ENCODE data around the gene ZNF345.

ZNF345 gene

DNA sequence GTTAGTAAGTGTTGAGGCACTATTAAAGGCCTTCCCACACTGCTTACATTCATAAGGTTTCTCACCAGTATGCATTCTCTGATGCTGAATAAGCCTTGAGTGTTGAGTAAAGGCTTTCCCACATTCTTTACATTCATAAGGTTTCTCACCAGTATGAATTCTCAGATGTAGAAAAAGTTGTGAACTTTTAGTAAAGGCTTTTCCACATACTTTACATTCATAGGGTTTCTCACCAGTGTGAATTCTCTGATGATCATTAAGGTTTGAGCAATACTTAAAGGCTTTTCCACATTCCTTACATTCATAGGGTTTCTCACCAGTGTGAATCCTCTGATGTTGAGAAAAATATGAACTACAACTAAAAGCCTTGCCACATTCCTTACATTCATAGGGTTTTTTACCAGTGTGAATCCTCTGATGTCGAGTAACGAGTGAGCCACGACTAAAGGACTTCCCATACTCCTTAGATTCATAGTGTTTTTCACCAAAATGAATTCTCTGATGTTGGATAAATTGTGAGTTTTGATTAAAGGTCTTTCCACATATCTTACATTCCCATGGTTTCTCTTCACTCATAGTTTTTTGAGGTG is 41.2 kb downstream of the ZNF345 start:
- Mint-ChIP-seq H3K4me3 (no peak overlapping the region), H3K27ac (no peak overlapping the region), H3K9me3 (peaks cover 36% of the 10 kb centered on the region), H3K36me3 (peaks cover 68% of the 10 kb centered on the region), H3K27me3 (no peaks in the 10 kb centered on the region), H3K4me1 (no peaks in the 10 kb centered on the region)

- H3K4me3 Mint-ChIP-seq: no peak overlapping the region
- H3K4me1 Mint-ChIP-seq: no peaks in the 10 kb centered on the region
- peaks cover 77% of the 10 kb centered on the region for H3K36me3 Mint-ChIP-seq
- H3K27ac Mint-ChIP-seq: no peak overlapping the region
- peaks cover 44% of the 10 kb centered on the region for H3K9me3 Mint-ChIP-seq
- H3K27me3 Mint-ChIP-seq: no peaks in the 10 kb centered on the region
Measured at GRCh38 chr19:36894849-36895383, 44.2 kb downstream of the ZNF345 start.

DNA sequence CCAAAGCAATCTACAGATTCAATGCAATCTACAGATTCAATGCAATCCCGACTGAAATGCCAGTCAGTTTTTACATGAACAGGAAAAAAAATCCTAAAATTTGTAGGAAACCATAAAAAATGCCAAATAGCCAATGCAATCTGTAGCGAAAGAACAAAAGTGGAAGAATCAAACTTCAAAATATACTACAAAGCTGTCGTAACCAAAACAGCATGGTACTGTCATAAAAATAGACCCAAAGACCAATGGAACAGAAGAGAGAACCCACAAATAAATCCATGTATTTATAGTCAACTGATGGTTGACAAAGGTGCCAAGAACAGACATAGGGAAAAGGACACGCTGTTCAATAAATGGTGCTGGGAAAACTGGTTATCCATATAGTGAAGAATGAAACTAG is 47.7 kb downstream of the ZNF345 start:
- no peaks in the 10 kb centered on the region for H3K4me1 Mint-ChIP-seq
- no peaks in the 10 kb centered on the region for H3K27me3 Mint-ChIP-seq
- no peak overlapping the region for H3K27ac Mint-ChIP-seq
- peaks cover 76% of the 10 kb centered on the region for H3K36me3 Mint-ChIP-seq
- no peak overlapping the region for H3K4me3 Mint-ChIP-seq
- H3K9me3 Mint-ChIP-seq: peaks cover 40% of the 10 kb centered on the region

DNA sequence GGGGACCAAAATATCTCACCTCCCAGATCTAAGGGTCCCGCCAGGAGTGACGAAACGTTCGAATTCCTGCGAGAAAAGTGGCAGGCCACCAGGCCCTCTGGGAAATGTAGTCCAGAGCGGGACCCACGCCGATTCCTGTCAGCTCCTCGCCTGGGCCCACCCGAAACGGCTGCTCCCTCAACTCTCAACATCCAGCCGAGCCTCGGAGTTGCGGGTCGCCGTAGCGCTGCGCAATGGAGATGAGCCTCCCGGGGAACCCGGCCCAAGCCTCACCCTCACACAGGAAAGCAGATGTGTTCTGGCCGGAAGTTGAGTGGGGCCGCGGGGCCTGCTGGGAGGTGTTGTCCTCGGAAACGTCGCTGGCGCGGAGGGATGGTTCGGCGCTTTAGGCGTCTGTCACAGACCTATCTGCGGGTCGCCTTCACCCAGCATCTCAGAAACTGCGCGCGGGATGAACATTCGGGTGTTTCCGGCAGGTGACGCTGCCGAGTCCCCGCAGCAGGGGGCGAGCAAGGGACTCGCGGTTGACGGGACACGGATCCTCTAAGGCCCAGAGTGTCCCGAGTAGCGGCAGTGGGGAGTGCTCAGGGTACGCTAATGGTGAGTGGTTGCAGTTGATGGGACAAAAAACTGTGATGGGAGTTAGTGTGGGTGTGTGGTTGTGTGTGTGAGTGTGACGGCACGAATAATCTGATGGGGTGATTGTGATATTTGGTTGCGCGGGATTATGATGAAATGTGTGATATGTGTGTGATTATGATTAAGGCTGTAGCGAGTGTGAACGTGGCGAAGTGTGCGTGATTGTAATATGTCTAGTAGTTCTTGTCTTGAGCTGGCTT is 65.5 kb downstream of the ZNF345 start, which contains the start of the genes ZNF568 and ZNF829:
Gene ZNF568 (plus strand): TSS at position 341 of the 839 bp plus-strand sequence. CDS start 6,439 bp downstream, outside the sequence.
Gene ZNF829 (minus strand): TSS at position 300 of the 839 bp plus-strand sequence. CDS start 1,124 bp downstream, outside the sequence.
- no peaks in the 10 kb centered on the region for H3K27me3 Mint-ChIP-seq
- peaks cover 55% of the 10 kb centered on the region for H3K36me3 Mint-ChIP-seq
- H3K4me1 Mint-ChIP-seq: peaks cover 38% of the 10 kb centered on the region
- peak within 1 kb of the TSS; percentile 92 for H3K4me3 Mint-ChIP-seq
- H3K27ac Mint-ChIP-seq: peak within 1 kb of the TSS; percentile 95
- peaks cover 16% of the 10 kb centered on the region for H3K9me3 Mint-ChIP-seq

DNA sequence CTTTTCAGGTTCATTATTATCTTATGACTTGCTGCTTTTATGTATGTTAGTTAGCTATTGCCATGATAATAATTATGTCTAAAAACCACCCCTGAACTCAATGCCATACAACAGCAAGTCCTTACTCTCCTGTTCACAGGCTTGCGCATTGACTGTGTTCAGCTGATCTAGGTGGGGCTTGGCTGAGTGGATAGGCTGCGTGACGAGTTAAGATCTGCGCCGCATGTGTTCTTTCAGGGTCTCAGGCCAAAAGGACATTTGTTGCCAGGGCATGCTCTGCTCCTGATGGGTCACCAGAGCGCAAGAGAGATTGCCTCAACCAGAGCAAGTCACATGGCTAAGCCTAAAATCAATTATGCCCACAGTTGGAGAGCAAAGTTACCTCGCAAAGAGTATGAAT is 66.3 kb downstream of the ZNF345 start:
- Mint-ChIP-seq H3K4me3 (peak overlapping the region; percentile 92), H3K36me3 (peaks cover 57% of the 10 kb centered on the region), H3K4me1 (peaks cover 38% of the 10 kb centered on the region), H3K27ac (peak overlapping the region; percentile 95), H3K9me3 (peaks cover 20% of the 10 kb centered on the region), H3K27me3 (no peaks in the 10 kb centered on the region)

- Mint-ChIP-seq H3K36me3 (peaks cover 60% of the 10 kb centered on the region), H3K9me3 (peaks cover 27% of the 10 kb centered on the region), H3K4me3 (peak overlapping the region; percentile 59), H3K4me1 (peaks cover 38% of the 10 kb centered on the region), H3K27ac (no peak overlapping the region), H3K27me3 (no peaks in the 10 kb centered on the region)
Measured at GRCh38 chr19:36918090-36918489, 67.4 kb downstream of the ZNF345 start.
